Natural killer cell (primary cell): ENCODE data around the gene LDLRAD4. TPM values are rescaled to one million over a fixed set of nuclear protein-coding genes. Genes with fewer than 3 reads are reported as not detected.

ENCODE experiments used
- ATAC-seq, 3 donors: fragments of 150-1000 bp in 2 of 3; fragments of 200-7000 bp in 1 of 3; cut with Tn5 transposase; 1 replicate in 1 of 3; 2 replicates in 2 of 3; pipeline ENCODE4 v1.10.0; 2021; ENCODE audit warnings: mild to moderate bottlenecking in 2 of 3, moderate library complexity in 2 of 3
- DNase-seq, 2 donors: peaks; one replicate each; pipeline versions ENCODE4 v3.0.0 to v3.0.0-alpha.2; 2013 to 2021; ENCODE audit warnings: mixed read lengths in 1 of 2
- H3K27ac ChIP-seq: one replicate; pipeline ENCODE4 v1.5.1; 2013; ENCODE audit warnings: mild to moderate bottlenecking, low read length
- H3K27me3 ChIP-seq: one replicate; pipeline ENCODE4 v1.6.1; 2013; ENCODE audit warnings: low read length; ENCODE audit not compliant: control insufficient read depth, insufficient read depth
- H3K36me3 ChIP-seq: one replicate; pipeline ENCODE4 v1.6.1; 2013; ENCODE audit warnings: low read length; ENCODE audit not compliant: control insufficient read depth, insufficient read depth
- H3K4me1 ChIP-seq: one replicate; pipeline ENCODE4 v1.6.1; 2013; ENCODE audit warnings: low read length; ENCODE audit not compliant: control insufficient read depth, insufficient read depth
- H3K4me3 ChIP-seq: one replicate; pipeline ENCODE4 v1.5.1; 2013; ENCODE audit warnings: low read length
- H3K9me3 ChIP-seq: one replicate; pipeline ENCODE4 v1.6.1; 2013; ENCODE audit warnings: low read length; ENCODE audit not compliant: control insufficient read depth, insufficient read depth
- H3K27ac Mint-ChIP-seq, 2 donors: one replicate each; pipeline ENCODE4 v1.8.0; 2022; ENCODE audit warnings: mild to moderate bottlenecking in 2 of 2, mixed read lengths in 2 of 2, moderate library complexity in 1 of 2
- H3K27me3 Mint-ChIP-seq, 2 donors: one replicate each; pipeline ENCODE4 v1.8.0; 2022; ENCODE audit warnings: low read depth in 2 of 2, mixed read lengths in 2 of 2
- H3K36me3 Mint-ChIP-seq: one replicate; pipeline ENCODE4 v1.8.0; 2022; ENCODE audit warnings: mixed read lengths
- H3K4me1 Mint-ChIP-seq, 2 donors: one replicate each; pipeline ENCODE4 v1.8.0; 2022; ENCODE audit warnings: mixed read lengths in 2 of 2
- H3K4me3 Mint-ChIP-seq: one replicate; pipeline ENCODE4 v1.8.0; 2022; ENCODE audit warnings: mild to moderate bottlenecking, moderate library complexity, mixed read lengths
- H3K9me3 Mint-ChIP-seq, 2 donors: one replicate each; pipeline ENCODE4 v1.8.0; 2022; ENCODE audit warnings: mixed read lengths in 2 of 2
- WGBS: methylation state at CpG from one replicate; pipeline ENCODE4 v1.1.7; 2013; ENCODE audit warnings: missing lambda C conversion rate; ENCODE audit not compliant: insufficient coverage; 5-methylcytosine and 5-hydroxymethylcytosine counted together
- intact Hi-C: fragments of 100-400 bp; cut with micrococcal nuclease; formaldehyde crosslinking; loops from one replicate; pipeline ENCODE4 v1.14.2; 2022
- total RNA-seq, 4 donors: library from RNA; stranded (reverse); fragments of 120-200 nt in 1 of 4; gene quantifications; one replicate each; pipeline versions ENCODE4 v1.2.3 to v1.2.4, GENCODE V29; 2013 to 2022
- TF ChIP-seq, protein P1 (sequence below): fragments of 200-600 bp; IDR thresholded peaks from one replicate; pipeline ENCODE4 v1.8.0; 2022; ENCODE audit warnings: antibody characterized with exemption

Gene LDLRAD4
- total RNA-seq, 3 donors from 2014 or later (not counting 1 experiment from before 2014, with no cell fraction given): 24.0 to 36.3 (median 29.2) TPM

DNA sequence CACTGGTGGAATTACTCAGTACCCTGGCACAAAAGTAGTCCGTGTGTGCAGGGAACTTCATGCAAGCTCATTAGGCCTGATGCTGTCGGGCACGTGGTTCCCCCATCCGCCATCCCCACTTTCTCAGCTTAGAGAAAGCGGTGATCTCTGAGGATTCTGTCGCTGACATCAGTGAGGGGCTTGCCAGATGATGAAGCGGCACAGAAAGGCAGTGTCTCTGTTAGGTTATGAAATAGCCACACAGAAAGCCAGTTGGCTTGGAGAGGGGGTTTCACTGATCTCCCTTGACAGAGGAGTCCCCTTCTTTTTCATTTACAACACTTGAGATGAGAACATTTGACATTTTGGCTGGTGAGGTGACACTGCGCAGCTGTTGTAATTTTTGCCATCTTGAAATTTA is 328.1 kb downstream of the LDLRAD4 start:
- no peak for DNase-seq
- H3K9me3 Mint-ChIP-seq: no peaks in the 10 kb centered on the region
- no peaks in the 10 kb centered on the region for H3K27me3 ChIP-seq
- H3K27ac ChIP-seq: no peak overlapping the region
- H3K4me1 Mint-ChIP-seq: peaks cover 9 to 15% of the 10 kb centered on the region in 2 donors
- TF ChIP-seq, protein P1, sequence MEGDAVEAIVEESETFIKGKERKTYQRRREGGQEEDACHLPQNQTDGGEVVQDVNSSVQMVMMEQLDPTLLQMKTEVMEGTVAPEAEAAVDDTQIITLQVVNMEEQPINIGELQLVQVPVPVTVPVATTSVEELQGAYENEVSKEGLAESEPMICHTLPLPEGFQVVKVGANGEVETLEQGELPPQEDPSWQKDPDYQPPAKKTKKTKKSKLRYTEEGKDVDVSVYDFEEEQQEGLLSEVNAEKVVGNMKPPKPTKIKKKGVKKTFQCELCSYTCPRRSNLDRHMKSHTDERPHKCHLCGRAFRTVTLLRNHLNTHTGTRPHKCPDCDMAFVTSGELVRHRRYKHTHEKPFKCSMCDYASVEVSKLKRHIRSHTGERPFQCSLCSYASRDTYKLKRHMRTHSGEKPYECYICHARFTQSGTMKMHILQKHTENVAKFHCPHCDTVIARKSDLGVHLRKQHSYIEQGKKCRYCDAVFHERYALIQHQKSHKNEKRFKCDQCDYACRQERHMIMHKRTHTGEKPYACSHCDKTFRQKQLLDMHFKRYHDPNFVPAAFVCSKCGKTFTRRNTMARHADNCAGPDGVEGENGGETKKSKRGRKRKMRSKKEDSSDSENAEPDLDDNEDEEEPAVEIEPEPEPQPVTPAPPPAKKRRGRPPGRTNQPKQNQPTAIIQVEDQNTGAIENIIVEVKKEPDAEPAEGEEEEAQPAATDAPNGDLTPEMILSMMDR: no peak
- ATAC-seq: no peak
- H3K4me3 ChIP-seq: no peak overlapping the region
- peaks cover 4% of the 10 kb centered on the region for H3K4me1 ChIP-seq
- 95% methylated on average over 8 of the region's 8 CpGs for WGBS
- H3K27ac Mint-ChIP-seq: no peak overlapping the region
- no peaks in the 10 kb centered on the region for H3K36me3 ChIP-seq
- no peaks in the 10 kb centered on the region for H3K27me3 Mint-ChIP-seq
- H3K9me3 ChIP-seq: no peaks in the 10 kb centered on the region
- no peaks in the 10 kb centered on the region for H3K36me3 Mint-ChIP-seq
- intact Hi-C loops: no loop called here
- no peak overlapping the region for H3K4me3 Mint-ChIP-seq

DNA sequence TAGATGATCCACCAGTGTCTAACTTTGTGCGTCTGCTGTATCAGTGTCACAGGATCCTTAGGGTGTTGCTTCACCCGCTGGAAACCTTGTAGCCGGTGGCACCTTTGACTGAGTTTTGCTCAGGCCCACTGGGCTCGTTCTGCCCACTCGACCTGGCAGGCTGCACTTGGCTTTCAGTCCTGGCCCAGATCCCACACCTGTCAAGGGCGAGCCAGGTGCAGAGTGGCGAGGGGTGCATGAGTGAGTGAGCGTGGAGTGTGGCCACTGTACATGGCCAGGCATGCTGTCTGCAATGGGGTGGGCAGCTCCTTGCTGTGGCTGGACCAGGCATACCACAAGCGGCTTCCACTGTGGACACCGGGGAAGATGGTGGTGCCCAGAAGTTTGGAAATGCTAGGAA is 328.8 kb downstream of the LDLRAD4 start:
- DNase-seq (no peak), ATAC-seq (no peak)
- 86% methylated on average over 10 of the region's 10 CpGs for WGBS
- no peaks in the 10 kb centered on the region for H3K36me3 Mint-ChIP-seq
- TF ChIP-seq, protein P1: no peak
- H3K4me1 ChIP-seq: peaks cover 4% of the 10 kb centered on the region
- no peak overlapping the region for H3K4me3 ChIP-seq
- H3K9me3 ChIP-seq: no peaks in the 10 kb centered on the region
- no peaks in the 10 kb centered on the region for H3K9me3 Mint-ChIP-seq
- H3K27ac ChIP-seq: no peak overlapping the region
- H3K4me1 Mint-ChIP-seq: peaks cover 12 to 19% of the 10 kb centered on the region in 2 donors
- H3K4me3 Mint-ChIP-seq: no peak overlapping the region
- intact Hi-C loops: no loop called here
- H3K27me3 Mint-ChIP-seq: no peaks in the 10 kb centered on the region
- H3K27me3 ChIP-seq: no peaks in the 10 kb centered on the region
- no peak overlapping the region for H3K27ac Mint-ChIP-seq
- H3K36me3 ChIP-seq: no peaks in the 10 kb centered on the region

DNA sequence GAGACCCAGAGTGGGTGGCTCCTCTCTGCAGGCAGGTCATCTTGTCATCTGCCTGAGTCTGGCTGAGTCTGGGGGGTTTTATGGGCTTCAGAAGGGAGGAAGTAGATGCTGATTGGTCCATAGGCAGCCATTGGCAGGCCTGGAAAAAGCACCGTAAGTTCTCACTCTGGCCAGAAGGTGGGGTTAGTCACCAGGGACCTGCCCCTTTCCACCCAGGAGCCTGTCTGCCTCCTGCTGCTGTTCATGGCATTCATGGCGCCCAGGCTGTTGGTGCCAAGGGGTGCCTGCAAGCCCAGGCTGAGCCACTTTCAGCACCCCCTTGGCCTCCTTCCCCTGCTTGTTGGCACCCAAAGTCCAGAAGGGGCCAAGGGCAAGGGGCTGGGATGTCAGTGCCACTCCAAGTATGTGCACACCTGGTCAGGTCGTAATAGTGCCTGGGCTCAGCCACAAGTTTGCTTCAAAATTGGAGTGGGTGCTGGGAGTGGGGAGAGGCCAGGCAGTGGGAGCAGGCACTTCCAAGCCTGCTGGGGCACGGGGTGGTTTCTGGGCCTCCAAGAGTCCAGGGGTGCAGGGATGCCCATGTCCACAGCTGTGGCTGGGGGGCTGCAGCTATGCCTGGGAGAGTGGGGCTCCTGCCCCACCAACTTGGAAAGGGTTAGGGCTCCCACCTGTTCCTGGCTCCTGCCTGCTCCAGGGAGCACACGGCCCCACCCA is 329.7 kb downstream of the LDLRAD4 start:
- no peak for DNase-seq
- WGBS: 97% methylated on average over 5 of the region's 5 CpGs
- Histone ChIP-seq H3K27ac (no peak overlapping the region), H3K27me3 (no peaks in the 10 kb centered on the region), H3K36me3 (no peaks in the 10 kb centered on the region), H3K4me3 (no peak overlapping the region), H3K4me1 (peaks cover 4% of the 10 kb centered on the region), H3K9me3 (no peaks in the 10 kb centered on the region)
- Mint-ChIP-seq H3K36me3 (no peaks in the 10 kb centered on the region), H3K27ac (no peak overlapping the region), H3K27me3 (no peaks in the 10 kb centered on the region), H3K9me3 (no peaks in the 10 kb centered on the region), H3K4me3 (no peak overlapping the region), H3K4me1 (peaks cover 15 to 22% of the 10 kb centered on the region in 2 donors)
- TF ChIP-seq, protein P1: no peak
- intact Hi-C loops: no loop called here
- ATAC-seq: no peak
